ENCODE measurements around the gene ADCY1.

ADCY1 gene

GRCh38 chr7:45594745-45595535 lies 20.8 kb downstream of the ADCY1 start:
- DNase-seq = no peak

GRCh38 chr7:45595809-45596664 lies 21.9 kb downstream of the ADCY1 start:
- no peak for DNase-seq

- no peak for DNase-seq
Measured at GRCh38 chr7:45596665-45597095, 22.5 kb downstream of the ADCY1 start.

DNA sequence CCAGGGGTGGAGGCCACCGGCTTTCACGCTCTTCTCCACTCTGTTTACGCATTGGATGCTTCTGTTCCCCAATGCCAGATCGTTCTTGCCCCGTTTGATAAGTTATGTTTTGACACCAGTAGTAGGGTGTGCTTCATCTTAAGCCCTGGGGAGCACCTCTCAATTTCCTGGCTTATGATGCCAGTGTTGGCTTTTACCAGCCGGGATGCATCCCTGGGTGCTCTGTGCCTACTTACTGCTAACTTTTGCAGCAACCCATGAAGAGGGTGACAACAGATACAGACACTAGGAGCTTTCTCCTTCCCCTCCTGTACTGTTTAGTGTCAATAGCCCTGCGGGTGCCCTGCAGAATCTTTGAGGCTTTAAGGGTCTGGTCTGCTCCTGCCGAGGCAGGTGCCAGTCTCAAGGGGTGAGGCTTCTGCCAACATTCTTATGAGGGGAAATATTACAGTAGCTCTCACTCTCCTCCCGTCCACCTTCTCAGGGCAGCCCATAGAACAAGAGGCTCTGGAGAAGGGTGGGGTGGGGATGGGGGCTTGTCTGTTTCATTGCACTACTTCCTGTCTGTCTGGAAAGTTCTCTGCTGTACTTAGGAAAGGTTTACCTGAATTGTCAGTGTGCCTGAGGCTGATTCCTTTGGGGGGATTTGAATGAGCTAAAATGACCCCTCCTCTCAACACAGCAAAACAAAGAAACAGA lies 23.3 kb downstream of the ADCY1 start:
- DNase-seq = no peak

DNA sequence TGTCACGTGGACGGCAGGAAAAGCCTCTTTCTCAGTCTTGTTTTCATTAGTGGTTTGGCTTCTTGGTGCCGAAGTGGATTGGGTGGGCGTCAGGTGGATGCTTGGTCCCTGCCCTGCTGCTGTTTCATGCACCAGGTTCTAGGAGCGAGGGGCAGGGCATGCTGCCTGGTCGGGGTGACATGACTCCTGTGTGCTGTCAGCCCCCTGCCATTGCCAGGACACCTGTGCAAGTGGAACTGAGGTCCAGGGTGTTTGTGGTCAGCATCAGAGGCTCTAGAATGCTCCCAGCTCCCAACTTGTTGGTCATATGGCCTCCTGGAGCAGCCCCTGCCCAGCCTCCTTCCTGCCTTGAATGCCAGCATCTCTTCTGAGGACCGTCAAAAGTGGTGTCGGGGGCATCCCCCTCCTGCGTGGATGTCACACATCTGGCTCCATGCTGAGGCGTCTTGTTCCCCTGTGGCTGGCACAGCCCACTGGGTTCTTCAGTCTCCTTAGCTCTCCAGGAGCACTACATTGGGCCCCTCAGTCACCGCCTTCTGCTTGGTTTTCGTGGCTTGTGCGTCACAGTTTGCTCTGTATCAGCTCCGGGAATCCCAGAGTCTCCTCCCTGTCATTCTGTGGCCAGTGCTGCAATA lies 24.8 kb downstream of the ADCY1 start:
- no peak for DNase-seq

GRCh38 chr7:45599851-45600706 lies 25.9 kb downstream of the ADCY1 start:
- DNase-seq = no peak

DNA sequence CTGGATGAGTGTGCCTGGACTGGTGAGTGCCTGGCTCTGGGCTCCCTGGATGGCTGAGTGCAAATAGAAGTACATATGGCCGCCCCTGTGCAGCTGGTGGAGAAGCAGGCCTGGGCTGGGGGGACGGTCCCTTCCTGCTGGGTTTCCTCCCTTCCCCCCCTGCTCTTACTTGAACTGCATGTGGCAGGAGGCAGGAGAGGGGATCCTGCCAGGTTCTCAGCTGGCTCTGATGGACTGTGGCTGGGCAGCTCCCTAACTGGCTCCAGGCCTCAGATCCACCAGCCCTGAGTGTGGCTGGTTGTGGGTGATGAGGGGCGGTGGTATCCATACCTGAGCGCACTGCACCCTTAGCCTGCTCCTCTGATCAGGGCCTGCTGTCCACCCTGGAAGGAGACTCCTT lies 26.9 kb downstream of the ADCY1 start:
- DNase-seq = no peak

- no peak for DNase-seq
Measured at GRCh38 chr7:45601816-45602540, 27.8 kb downstream of the ADCY1 start.

DNA sequence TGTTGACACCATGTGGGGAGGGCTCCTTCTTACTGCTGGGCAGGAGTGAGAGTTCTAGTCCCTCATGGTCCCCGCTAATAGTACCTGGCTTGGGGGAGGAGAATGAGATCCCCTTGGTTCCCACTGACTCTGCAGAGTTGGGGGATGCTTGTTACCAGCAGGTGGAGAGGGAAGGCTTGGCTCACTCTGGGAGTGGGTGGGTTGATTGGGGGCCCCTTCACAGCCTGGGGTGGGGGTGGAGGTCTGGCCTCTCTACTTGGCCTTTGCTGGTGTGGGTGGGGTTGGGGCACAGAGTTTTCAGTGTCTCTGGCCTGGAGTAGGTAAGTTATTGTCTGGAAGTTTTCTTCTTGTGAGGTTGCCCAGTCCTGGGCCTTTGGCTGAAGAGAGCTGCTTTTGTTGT lies 31.9 kb downstream of the ADCY1 start:
- DNase-seq = no peak

- DNase-seq = no peak
Measured at GRCh38 chr7:45606931-45607330, 32.8 kb downstream of the ADCY1 start.

DNA sequence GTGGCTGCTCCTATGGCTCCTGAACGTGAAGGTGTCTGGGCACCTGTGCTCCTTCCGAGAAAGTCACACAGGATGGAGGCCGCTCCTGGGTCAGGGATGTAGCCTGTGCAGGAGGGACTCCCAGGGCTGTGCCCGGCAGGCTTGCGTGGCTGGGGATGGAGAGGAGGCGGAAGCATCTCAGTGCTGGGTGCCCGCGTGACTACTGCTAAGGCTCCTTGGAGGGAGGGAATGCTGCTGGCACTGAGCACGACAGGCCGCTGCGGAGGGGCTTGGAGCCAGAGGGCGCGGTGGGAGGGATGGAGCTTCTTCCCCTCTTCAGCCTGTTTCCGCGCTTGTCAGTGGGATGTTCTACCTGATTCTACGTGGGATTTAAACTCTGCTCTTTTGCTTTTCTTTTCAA lies 35.0 kb downstream of the ADCY1 start:
- no peak for DNase-seq

DNA sequence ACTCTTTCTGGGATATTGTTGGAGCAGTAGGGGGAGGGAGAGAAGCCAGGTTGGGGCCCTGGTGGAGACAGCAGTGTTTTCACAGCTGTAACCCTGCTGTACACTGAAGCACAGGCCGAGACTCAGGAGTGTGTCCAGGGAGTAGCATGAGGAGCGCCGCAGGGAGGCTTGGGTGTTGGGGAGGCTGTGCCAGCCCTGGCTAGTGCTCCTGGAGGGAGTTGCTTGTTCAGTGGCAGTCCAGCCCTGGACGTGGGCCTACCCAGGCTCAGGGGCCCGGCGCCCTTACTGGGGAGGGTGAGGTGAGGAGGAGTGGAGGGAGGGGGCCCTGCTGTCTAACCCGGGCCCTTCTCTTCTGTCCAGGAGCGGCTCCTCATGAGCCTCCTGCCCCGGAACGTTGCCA lies 35.9 kb downstream of the ADCY1 start:
- DNase-seq = no peak

DNA sequence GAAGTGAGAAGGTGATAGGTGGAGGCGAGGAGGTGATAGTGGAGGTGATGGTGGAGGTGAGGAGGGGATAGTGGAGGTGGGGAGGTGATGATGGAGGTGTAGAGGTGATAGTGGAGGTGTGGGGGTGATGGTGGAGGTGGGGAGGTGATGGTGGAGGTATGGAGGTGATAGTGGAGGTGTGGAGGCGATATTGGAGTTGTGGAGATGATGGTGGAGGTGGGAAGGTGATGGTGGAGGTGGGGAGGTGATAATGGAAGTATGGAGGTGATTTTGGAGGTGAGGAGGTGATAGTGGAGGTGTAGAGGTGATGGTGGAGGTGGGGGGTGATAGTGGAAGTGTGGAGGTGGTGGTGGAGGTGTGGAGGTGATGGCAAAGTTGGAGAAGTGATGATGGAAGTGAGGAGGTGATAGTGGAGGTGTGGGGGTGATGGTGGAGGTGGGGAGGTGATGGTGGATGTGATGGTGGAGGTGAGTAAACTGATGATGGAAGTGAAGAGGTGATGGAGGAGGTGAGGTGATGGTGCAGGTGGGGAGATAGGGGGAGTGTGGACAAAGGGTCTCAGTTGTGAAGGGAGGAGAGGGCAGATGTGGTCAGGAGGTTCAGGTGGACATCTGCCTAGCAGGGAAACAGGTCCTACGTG lies 36.6 kb downstream of the ADCY1 start:
- no peak for DNase-seq

DNA sequence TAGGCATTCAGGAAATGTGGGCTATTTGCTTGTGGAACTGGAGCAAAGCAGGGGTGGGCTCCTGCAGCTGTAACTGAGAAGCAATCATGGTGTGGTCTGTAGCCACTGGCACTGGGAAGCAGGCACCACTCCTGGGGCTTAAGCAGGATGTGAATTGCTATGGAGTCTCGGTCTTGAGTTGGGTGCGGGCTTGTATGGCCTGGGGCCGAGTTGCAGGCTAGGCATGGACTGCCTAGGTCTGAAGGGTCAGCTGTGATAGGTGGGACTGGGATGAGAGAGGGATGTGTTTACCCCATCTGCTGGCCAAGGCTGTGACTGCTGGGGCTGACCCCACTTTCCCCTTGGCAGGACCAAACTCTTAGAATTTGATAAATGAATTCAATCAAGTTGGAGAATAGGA lies 43.0 kb downstream of the ADCY1 start:
- DNase-seq = no peak

DNA sequence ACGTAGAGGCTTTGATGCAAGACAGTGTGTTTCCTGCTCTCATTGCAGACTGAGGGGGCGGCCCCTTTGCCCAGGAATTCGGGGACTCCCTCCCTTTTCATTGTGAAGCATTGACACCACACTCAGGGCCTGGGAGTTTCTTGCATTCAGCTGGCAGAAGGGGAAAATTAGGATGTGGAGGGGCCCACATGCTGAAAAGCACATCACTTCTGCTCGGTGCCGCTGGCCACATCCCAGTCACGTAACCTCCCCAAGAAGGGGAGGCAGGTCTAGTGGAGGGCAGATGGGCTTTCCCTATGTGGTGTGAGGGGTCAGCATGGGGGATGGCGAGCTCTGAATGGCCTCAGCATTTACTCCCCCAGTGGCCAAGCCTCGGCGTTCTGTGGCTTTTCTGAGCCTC lies 47.9 kb downstream of the ADCY1 start:
- no peak for DNase-seq

- no peak for DNase-seq
Measured at GRCh38 chr7:45623157-45623556, 49.0 kb downstream of the ADCY1 start.

DNA sequence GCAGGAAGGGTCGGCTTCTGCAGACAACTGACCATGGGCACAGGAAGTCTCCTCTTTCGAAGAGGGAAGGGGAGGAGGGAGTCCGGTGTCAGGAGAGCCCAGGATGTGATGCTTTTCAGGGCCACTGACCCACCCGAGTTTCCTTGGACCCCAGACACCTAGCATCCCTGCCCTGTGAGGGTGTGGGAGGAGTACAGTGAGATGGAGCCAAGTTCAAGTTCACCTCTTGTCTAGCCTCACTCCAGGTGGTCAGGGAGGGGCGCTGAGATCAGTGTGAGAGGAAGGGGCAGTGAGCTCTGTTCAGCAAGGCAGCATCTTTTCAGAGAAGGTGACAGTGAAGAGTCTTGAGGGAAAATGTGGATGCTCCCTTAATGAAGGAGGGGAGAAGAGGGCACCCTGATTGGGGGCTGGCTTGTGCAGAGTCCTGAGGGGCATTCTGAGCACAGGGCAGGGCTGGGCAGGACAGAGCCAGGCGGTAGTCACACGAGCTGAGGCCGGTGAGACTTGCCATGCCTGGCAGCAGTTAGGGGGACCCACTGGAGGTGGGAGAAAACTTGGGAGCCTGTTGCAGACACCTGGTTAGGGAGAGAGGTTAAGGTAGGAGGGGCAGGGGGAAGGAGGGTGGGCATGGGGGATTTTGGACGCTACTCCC lies 49.7 kb downstream of the ADCY1 start:
- no peak for DNase-seq

DNA sequence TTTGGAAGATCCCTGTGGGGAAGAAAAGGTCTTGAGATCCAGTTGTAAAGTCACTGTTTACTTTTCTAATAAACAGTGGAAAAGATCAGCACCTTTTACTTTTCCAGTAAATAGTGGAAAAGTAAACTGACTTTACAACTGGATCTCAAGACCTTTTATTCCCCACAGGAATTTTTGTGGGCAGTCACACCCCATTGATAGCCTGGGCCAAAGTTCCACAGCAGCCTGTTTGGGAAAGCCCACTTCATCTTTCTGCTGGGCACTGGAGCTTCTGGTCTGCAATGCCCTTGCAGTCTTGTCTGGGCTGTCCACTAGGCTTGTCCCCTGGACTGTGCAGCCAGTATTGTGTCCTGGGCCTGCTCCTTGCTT lies 50.2 kb downstream of the ADCY1 start:
- no peak for DNase-seq

GRCh38 chr7:45625067-45625466 lies 50.9 kb downstream of the ADCY1 start:
- no peak for DNase-seq

DNA sequence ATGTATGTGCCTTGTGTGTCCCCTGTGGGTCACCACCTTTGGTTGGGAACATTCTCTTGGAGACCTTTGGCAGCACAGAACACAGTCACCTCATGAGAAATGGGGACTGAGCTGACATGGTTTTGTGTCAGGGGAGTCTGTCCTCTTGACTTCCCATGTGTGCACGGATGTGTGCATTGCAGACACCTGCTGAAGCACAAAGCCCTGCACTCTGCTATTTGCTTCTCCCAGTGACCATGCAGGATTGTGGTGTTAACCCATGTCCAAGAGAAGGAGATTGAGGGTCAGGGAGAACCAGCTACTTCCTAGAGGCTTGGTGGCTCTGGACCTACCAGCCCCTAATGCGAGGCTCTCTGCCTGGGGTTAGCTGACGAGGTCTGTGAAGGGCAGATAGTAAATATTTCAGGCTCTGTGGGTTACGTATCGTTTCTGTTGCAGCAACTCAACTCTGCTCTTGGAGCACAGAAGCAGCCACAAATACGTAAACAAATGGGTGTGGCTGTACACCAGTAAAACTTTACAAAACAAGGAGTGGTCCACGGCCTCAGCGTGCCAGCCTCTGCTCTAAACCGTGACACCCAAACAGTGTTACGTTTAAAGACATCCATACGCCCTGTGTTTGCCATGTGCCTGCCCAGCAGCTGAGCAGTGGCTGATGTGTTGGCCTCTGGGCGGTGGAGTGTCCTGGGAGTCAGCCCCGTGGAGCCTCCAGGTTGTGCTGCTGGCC lies 51.7 kb downstream of the ADCY1 start:
- no peak for DNase-seq
